Smooth muscle cell (in vitro differentiated cells): ENCODE data around the gene TMC8. TPM values are rescaled to one million over a fixed set of nuclear protein-coding genes. Genes with fewer than 3 reads are reported as not detected.

ENCODE experiments used
- DNase-seq: peaks from one replicate; lab custom pipeline; 2025; ENCODE audit not compliant: unreplicated experiment; lab: John Stamatoyannopoulos, UW
- H2AFZ ChIP-seq: fragments of 200-600 bp; sonication (generic); 2 replicates; pipeline ENCODE4 v1.6.0; 2016; ENCODE audit warnings: antibody characterized with exemption, low read depth, mild to moderate bottlenecking
- H3F3A ChIP-seq: fragments of 200-600 bp; sonication (generic); 2 replicates; pipeline ENCODE4 v1.6.0; 2017; ENCODE audit warnings: antibody characterized with exemption, low read depth
- H3K27ac ChIP-seq: fragments of 200-600 bp; sonication (generic); 2 replicates; pipeline ENCODE4 v1.5.1; 2016; ENCODE audit warnings: low read depth, mild to moderate bottlenecking
- H3K27me3 ChIP-seq: fragments of 200-600 bp; sonication (generic); 2 replicates; pipeline ENCODE4 v1.6.1; 2016; ENCODE audit warnings: low read depth, mild to moderate bottlenecking
- H3K36me3 ChIP-seq: fragments of 200-600 bp; sonication (generic); 2 replicates; pipeline ENCODE4 v1.5.1; 2016; ENCODE audit warnings: low read depth
- H3K4me1 ChIP-seq: fragments of 200-600 bp; sonication (generic); 2 replicates; pipeline ENCODE4 v1.5.1; 2016; ENCODE audit warnings: low read depth
- H3K4me2 ChIP-seq: fragments of 200-600 bp; sonication (generic); 2 replicates; pipeline ENCODE4 v1.6.0; 2016; ENCODE audit warnings: mild to moderate bottlenecking
- H3K4me3 ChIP-seq: fragments of 200-600 bp; sonication (generic); 2 replicates; pipeline ENCODE4 v1.5.1; 2016; ENCODE audit warnings: mild to moderate bottlenecking
- H3K79me2 ChIP-seq: fragments of 200-600 bp; sonication (generic); 2 replicates; pipeline ENCODE4 v1.6.0; 2016; ENCODE audit warnings: low read depth, mild to moderate bottlenecking
- H3K9ac ChIP-seq: fragments of 200-600 bp; sonication (generic); 2 replicates; pipeline ENCODE4 v1.6.0; 2016; ENCODE audit warnings: low read depth
- H3K9me3 ChIP-seq: fragments of 200-600 bp; sonication (generic); replicated peaks from 2 replicates; pipeline ENCODE4 v1.5.1; 2016; ENCODE audit warnings: low read depth
- H4K20me1 ChIP-seq: fragments of 200-600 bp; sonication (generic); 2 replicates; pipeline ENCODE4 v1.6.0; 2016; ENCODE audit warnings: low read depth
- WGBS: methylation state at CpG from one replicate; pipeline ENCODE4 v1.1.7; 2016; ENCODE audit warnings: low lambda C conversion rate; 5-methylcytosine and 5-hydroxymethylcytosine counted together
- polyA plus RNA-seq: library from polyadenylated mRNA; unstranded; fragments of >200 nt; fragmentation: Nextera tagmentation; extraction: Ambion mirVana; gene quantifications from 2 replicates; pipeline ENCODE4 v1.2.1, GENCODE V29; 2016
- total RNA-seq: library from RNA; depleted of rRNA; stranded (reverse); fragments of >200 nt; gene quantifications from 2 replicates; pipeline ENCODE4 v1.2.3, GENCODE V29; 2014
- TF ChIP-seq, protein P1 (sequence below): fragments of 200-600 bp; sonication (generic); IDR thresholded peaks from 2 replicates; pipeline ENCODE4 v1.5.1; 2017; ENCODE audit warnings: borderline replicate concordance, mild to moderate bottlenecking, antibody characterized with exemption; ENCODE audit not compliant: insufficient read depth, poor library complexity, severe bottlenecking

Gene TMC8
- total and polyA plus RNA-seq, 2 experiments from 2014 or later: 0.27 to 0.38 TPM

DNA sequence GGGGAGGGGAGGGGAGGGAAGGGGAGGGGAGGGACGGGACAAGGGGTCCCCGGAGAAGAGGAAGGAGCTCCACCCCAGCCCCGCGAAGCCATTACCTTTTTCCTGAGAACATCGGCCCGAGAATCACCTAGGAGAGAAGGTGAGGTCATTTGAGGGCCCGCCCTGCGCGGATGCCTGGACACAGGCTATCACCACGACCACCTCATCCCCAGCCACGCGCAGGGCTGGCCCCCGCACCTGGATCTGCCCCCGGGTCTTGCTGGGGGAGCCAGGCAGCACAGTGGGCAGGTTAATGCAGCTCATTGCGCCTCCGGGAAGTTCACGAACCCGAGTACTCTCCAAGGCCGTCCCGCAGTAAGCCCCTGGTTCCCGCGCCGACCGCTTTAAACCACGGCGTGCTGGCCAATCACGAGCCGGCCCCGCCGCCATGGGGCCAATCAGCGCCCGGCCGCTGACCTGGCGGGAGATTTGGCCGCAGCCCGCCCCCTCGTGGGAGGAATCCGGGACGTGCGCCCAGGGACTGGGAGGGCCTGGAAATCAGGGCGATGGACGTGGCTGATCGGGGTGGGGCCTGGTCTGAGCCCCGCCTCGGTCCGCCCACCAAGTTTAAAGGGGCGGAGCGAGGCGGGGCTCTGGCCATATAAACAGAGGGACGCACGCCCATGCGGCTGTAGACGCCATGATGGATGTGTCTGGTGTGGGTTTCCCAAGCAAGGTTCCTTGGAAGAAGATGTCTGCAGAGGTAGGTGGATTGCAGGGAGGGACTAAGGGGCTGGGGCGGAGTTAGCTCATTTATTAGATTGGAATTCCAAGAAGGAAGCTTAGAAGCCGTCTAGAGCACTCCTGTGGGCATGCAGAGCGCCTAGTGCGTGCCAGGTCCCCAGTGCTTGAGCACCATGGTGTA is 56.4 kb downstream of the TMC8 start, which contains the start of the genes AFMID and TK1:
TSS of gene AFMID (plus strand) at position 671 of the 904 bp plus-strand sequence. CDS start at position 680, 9 bp downstream.
TSS of gene TK1 (minus strand) at position 361 of the 904 bp plus-strand sequence. CDS start at position 303, 58 bp downstream.
- Histone ChIP-seq H4K20me1 (no peaks in the 10 kb centered on the region), H3K36me3 (no peaks in the 10 kb centered on the region), H3K4me1 (peaks cover 16% of the 10 kb centered on the region), H3K27me3 (no peaks in the 10 kb centered on the region), H3K4me2 (peak within 1 kb of the TSS; percentile 96), H2AFZ (peak within 1 kb of the TSS; percentile 92), H3K9ac (peak within 1 kb of the TSS; percentile 65), H3K79me2 (peaks cover 9% of the 10 kb centered on the region), H3K4me3 (peak within 1 kb of the TSS; percentile 83), H3K9me3 (no peaks in the 10 kb centered on the region), H3F3A (no peaks in the 10 kb centered on the region), H3K27ac (no peak within 1 kb of the TSS)
- TF ChIP-seq, protein P1, sequence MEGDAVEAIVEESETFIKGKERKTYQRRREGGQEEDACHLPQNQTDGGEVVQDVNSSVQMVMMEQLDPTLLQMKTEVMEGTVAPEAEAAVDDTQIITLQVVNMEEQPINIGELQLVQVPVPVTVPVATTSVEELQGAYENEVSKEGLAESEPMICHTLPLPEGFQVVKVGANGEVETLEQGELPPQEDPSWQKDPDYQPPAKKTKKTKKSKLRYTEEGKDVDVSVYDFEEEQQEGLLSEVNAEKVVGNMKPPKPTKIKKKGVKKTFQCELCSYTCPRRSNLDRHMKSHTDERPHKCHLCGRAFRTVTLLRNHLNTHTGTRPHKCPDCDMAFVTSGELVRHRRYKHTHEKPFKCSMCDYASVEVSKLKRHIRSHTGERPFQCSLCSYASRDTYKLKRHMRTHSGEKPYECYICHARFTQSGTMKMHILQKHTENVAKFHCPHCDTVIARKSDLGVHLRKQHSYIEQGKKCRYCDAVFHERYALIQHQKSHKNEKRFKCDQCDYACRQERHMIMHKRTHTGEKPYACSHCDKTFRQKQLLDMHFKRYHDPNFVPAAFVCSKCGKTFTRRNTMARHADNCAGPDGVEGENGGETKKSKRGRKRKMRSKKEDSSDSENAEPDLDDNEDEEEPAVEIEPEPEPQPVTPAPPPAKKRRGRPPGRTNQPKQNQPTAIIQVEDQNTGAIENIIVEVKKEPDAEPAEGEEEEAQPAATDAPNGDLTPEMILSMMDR: peak; percentile 91
- DNase-seq: peak; percentile 97
- WGBS: 5% methylated on average over 48 of the region's 57 CpGs

Other genes starting within 250 kb of the TMC8 start
- 3.1 and 3.9 TPM in 2 replicates for gene TNRC6C, start 172.1 kb upstream of the TMC8 start, total RNA-seq
- 2.4 and 2.7 TPM in 2 replicates for gene TNRC6C, start 172.1 kb upstream of the TMC8 start, polyA plus RNA-seq
- gene TMC6, start 2.0 kb upstream of the TMC8 start, total RNA-seq: 24.1 and 42.2 TPM in 2 replicates
- gene TMC6, start 2.0 kb upstream of the TMC8 start, polyA plus RNA-seq: 40.2 and 65.3 TPM in 2 replicates
- gene C17orf99, start 15.6 kb downstream of the TMC8 start, total RNA-seq: not detected in 2 replicates
- 0.29 and 1.7 TPM in 2 replicates for gene C17orf99, start 15.6 kb downstream of the TMC8 start, polyA plus RNA-seq
- 55.3 and 64.7 TPM in 2 replicates for gene SYNGR2, start 37.8 kb downstream of the TMC8 start, total RNA-seq
- 46.1 and 136 TPM in 2 replicates for gene SYNGR2, start 37.8 kb downstream of the TMC8 start, polyA plus RNA-seq
- 20.0 and 20.9 TPM in 2 replicates for gene TK1, start 56.3 kb downstream of the TMC8 start, total RNA-seq
- 53.7 and 72.7 TPM in 2 replicates for gene TK1, start 56.3 kb downstream of the TMC8 start, polyA plus RNA-seq
- 63.7 and 64.9 TPM in 2 replicates for gene AFMID, start 56.6 kb downstream of the TMC8 start, total RNA-seq
- 10.0 and 23.0 TPM in 2 replicates for gene AFMID, start 56.6 kb downstream of the TMC8 start, polyA plus RNA-seq
- gene BIRC5, start 83.5 kb downstream of the TMC8 start, total RNA-seq: 7.7 and 15.3 TPM in 2 replicates
- 11.9 and 15.6 TPM in 2 replicates for gene BIRC5, start 83.5 kb downstream of the TMC8 start, polyA plus RNA-seq
- not detected in 2 replicates for gene TMEM235, start 100.9 kb downstream of the TMC8 start, total RNA-seq
- not detected in 2 replicates for gene TMEM235, start 100.9 kb downstream of the TMC8 start, polyA plus RNA-seq
- gene SOCS3, start 229.3 kb downstream of the TMC8 start, total RNA-seq: 116 and 172 TPM in 2 replicates
- gene SOCS3, start 229.3 kb downstream of the TMC8 start, polyA plus RNA-seq: 201 and 310 TPM in 2 replicates
- 29.5 and 29.9 TPM in 2 replicates for gene PGS1, start 247.9 kb downstream of the TMC8 start, total RNA-seq
- gene PGS1, start 247.9 kb downstream of the TMC8 start, polyA plus RNA-seq: 22.6 and 37.8 TPM in 2 replicates